ENCODE results near the gene KCNQ1.

DNA sequence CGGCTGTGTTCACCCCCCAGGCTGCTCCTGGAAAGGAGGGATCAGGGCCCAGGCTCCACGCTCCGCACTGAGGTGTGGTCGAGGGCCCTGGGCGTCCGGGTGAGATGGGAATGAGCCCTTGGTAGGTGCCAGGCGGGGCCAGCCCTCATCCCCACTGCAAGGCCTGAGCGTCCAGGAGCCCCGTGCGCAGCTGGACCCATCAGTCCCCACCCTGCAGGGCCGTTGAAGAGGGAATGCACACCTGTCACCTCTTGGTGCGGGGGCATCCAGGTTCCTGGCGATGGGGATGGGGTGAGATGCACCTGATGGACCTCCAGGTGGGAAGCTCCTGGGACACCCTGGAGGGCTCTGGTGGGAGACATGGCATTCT is 72.2 kb downstream of the KCNQ1 start:
- TF ChIP-seq POLR2AphosphoS5 (IDR thresholded peaks at IDR 0.05; ENCODE audit: low read depth, low read length) (no peak), TAF1 (IDR thresholded peaks at IDR 0.05; ENCODE audit: borderline replicate concordance, low read depth, low read length) (no peak)

Measured in GM12892 (cell line).